HL-60/S4 treated with phorbol 12-myristate 13-acetate at 8.2 ng/mL for 4 days and 3 days (cell line): ENCODE results near the gene MLXIP.
"Not testable (repeated sequence)": the region's sequence is repeated elsewhere in the genome, so short reads cannot be mapped to it uniquely, and the experiment has no call there.

Experiments used
- in situ Hi-C: fragments of 300-500 bp; cut with MboI; formaldehyde crosslinking; loops from 2 replicates; pipeline ENCODE4 v1.15.0; 2022; ENCODE audit warnings: low sequenced_read_pairs

The MLXIP gene

GRCh38 chr12:122174155-122174845 is 95.7 kb downstream of the MLXIP start, which contains the start of gene IL31:
IL31 (minus strand) TSS chr12:122174221; CDS start chr12:122174172, 49 bp downstream.
- in situ Hi-C loops: no loop called here

DNA sequence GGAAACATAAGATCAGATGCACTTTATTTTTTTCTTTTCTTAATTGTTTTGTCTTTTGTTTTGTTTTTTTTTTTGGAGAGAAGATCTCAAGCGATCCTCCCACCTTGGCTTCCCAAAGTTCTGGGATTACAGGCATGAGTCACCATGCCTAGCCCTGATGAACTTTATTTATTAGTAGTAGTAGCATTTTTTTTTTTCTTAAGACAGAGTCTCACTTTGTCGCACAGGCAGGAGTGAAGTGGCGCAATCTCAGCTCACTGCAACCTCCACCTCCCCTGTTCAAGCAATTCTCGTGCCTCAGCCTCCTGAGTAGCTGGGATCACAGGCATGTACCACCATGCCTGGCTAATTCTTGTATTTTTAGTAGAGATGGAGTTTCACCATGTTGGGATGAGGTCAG is 97.9 kb downstream of the MLXIP start:
- in situ Hi-C loops: not testable (repeated sequence)

- in situ Hi-C loops: no loop called here
Observed at GRCh38 chr12:122182887-122183587, 104.5 kb downstream of the MLXIP start, which contains the start of gene LRRC43. LRRC43 (plus strand) TSS chr12:122183123; CDS start chr12:122183145, 22 bp downstream.

DNA sequence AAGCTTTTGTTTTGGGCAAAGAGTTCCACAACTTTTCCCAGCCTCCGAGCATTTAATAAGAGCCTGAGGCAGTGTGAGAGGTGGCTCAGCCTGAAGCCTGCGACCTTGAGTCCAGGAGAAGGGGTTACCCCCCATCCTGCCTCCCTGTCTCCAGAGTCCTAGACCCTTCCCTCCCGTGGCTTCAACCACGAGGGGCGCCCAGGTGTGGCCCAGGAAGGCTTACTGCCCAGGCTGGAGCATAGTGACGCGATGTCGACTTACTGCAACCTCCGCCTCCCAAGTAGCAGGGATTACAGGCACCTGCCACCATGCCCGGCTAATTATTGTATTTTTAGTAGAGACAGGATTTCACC is 105.0 kb downstream of the MLXIP start:
- in situ Hi-C loops: no loop called here

DNA sequence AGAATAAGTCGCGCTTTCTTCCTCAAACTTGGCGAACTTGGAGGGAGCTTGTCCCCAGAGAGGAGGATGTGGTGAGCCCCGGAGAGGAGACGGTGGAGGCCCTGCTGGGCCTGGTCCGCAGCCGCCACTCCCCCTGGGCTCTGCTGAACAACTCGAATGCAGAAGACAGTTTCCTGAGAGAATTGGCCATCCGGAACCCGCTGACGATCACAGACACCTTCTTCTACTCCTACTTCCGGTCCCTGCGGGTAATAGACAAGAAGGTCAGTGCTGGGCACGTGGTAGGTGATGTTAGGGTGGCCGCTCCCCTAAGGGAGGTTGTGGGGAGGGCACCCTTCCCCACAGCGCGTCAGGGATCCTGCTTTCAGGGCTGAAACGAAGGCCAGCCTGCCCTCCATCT is 106.0 kb downstream of the MLXIP start:
- in situ Hi-C loops: no loop called here

DNA sequence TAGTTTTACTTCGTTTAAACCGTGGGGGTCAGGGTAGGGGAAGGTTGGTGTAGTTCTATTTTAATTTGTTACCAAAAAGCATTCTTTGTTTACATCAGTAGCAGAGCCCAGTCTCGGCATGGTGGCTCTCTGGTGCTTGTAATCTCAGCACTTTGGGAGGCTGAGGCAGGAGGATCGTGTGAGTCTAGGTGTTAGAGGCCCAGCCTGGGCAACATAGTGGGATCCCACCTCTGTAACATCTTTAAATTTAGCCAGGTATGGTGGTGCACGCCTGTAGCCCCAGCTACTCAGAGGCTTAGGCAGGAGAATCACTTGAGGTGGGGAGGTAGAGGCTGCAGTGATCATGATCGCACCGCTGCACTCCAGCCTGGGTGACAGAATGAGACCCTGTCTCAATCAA is 106.5 kb downstream of the MLXIP start:
- in situ Hi-C loops: no loop called here

DNA sequence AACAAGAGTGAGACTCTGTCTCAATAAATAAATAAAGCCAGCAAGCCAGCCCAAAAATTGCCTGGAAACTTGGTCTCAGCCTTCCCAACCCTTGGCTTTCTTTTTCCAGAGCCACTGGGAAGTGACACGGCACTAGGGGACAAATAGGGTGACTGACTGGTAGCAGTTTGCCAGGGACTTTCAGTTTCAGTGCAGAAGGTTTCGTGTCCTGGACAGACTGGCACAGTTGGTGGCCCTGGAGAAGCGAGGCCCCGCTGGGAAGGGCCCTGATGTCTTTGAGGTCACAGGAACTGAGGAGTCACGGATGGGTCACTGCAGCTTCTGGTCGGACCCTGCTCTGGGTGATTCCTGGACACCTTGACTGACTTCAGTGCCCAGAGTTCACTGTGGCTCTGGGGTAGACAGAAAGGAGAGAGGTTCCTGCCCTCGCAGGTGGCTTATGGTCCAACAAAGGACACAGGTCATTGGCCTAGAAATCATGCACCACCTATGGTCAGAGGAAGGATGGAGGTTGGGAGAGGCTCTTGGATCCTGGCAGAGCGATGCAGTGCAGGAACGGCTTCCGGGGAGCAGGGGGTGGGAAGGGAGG is 107.0 kb downstream of the MLXIP start:
- in situ Hi-C loops: no loop called here

GRCh38 chr12:122187466-122187865 is 108.9 kb downstream of the MLXIP start:
- in situ Hi-C loops: no loop called here

GRCh38 chr12:122189626-122190475 is 111.3 kb downstream of the MLXIP start:
- in situ Hi-C loops: loop anchor here (10.0 kb wide), 1 partner anchor 135 kb away; no protein-coding TSS in a partner anchor

GRCh38 chr12:122190842-122191668 is 112.5 kb downstream of the MLXIP start:
- in situ Hi-C loops: loop anchor here (10.0 kb wide), 1 partner anchor 136 kb away; no protein-coding TSS in a partner anchor

GRCh38 chr12:122192441-122192840 is 113.9 kb downstream of the MLXIP start:
- in situ Hi-C loops: loop anchor here (10.0 kb wide), 1 partner anchor 138 kb away; no protein-coding TSS in a partner anchor

- in situ Hi-C loops: loop anchor here (10.0 kb wide), 1 partner anchor 140 kb away; no protein-coding TSS in a partner anchor
Observed at GRCh38 chr12:122194804-122195203, 116.2 kb downstream of the MLXIP start.

DNA sequence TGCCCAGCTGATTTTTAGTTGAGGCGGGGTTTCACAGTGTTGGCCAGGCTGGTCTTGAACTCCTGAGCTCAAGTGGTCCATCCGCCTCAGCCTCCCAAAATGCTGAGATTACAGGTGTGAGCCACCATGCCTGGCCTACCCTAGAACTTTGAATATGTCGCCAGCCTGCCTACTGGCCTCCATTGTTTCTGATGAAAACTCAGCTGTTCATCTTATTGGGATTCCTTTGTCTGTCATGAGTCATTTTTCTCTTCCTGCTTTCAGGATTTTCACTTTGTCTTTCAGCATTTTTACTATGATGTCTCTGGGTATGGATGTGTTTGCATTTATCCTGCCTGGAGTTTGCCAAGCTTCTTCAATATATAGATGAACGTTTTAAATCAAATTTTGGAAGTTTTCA is 116.8 kb downstream of the MLXIP start:
- in situ Hi-C loops: loop anchor here (10.0 kb wide), 1 partner anchor 141 kb away; no protein-coding TSS in a partner anchor
